ENCODE results near the gene YPEL1.
"Not testable (repeated sequence)": the region's sequence is repeated elsewhere in the genome, so short reads cannot be mapped to it uniquely, and the experiment has no call there.

YPEL1 gene

DNA sequence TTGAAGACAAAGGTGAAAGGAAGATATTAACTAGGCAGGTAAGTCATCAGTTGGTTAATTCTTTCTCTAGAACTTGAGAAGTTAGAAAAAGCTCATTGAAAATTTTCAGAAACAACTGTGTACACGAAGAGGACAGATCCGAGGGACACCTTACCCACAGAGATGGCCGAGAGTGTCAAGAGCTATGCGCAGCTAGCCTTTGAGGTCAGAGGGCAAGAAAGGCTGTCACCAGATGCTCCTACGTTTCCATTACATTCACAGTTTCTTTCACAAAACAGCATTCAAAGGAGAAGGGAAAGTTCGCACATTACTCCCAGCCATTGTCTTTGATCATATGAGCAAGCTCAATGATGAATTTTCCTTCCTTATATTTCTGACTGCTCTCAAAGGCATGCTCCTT lies 34.8 kb downstream of the YPEL1 start:
- Mint-ChIP-seq H3K36me3 (no peaks in the 10 kb centered on the region), H3K27ac (peak overlapping the region; percentile 65), H3K4me1 (no peaks in the 10 kb centered on the region), H3K9me3 (no peaks in the 10 kb centered on the region), H3K27me3 (no peaks in the 10 kb centered on the region), H3K4me3 (no peak overlapping the region)

DNA sequence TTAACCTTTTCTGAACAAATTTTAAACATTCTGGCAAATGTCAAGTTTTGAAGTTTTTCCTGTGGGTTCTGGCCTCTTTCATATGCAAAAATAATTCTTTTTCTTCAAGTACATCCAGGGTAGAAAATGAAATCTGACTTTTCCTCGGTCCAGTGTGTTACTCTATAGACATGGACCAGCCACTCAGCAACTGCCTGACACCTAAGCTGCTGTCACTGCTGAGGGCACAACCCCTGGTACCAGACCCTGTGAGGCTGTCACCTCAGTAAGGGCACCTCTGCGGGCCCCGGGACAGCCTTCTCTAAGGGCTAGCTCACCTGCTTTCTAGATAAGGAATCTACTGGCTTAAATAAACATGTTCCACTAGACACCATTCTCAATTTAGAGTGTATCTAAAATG lies 36.0 kb downstream of the YPEL1 start:
- Mint-ChIP-seq H3K27ac (no peak overlapping the region), H3K36me3 (no peaks in the 10 kb centered on the region), H3K4me1 (no peaks in the 10 kb centered on the region), H3K27me3 (no peaks in the 10 kb centered on the region), H3K9me3 (no peaks in the 10 kb centered on the region), H3K4me3 (no peak overlapping the region)

DNA sequence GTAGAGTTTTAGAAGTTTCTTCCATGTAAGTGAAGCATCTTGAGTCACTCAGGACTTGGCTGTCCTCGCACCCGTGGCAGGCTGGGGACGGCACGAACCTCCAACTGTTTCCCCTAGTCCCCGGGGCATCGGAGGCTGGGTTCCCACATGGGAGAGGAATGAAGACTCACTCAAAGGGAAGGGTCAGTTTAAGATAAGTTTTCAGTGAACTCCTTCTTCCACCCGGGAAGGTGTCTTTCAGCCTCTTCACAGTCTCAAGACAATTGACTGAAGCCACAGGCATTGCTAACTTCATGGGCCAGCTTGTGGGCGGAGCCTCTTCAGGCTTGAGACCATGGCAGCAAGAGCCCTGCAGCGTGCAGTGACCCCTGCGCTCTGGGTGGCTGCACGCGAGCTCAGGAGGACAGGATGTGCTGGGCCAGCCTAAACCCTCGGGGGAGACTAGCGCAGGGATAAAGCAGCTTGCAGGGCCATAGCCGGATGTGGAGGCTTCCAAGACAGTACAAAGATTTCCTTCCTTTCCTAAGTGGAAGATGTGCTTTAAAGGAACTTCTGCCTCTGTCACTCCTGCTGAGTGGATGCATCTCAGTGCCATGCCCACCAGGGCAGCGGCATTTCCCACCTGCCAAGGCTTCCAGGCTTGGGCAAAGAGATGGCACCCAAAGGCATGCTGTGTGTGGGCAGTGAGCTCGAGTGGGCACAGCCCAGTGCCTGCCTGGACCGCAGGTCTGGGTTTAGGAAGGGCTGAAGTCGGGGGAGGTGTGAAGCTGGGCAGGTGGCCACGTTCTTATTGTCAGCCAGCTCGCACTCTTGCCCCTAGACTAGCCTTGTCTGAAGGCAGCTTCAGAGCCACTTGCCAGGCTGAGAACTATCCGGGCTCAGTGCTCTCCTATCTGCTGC lies 36.9 kb downstream of the YPEL1 start:
- Mint-ChIP-seq H3K4me1 (no peaks in the 10 kb centered on the region), H3K4me3 (no peak overlapping the region), H3K27me3 (no peaks in the 10 kb centered on the region), H3K36me3 (no peaks in the 10 kb centered on the region), H3K27ac (no peak overlapping the region), H3K9me3 (no peaks in the 10 kb centered on the region)

DNA sequence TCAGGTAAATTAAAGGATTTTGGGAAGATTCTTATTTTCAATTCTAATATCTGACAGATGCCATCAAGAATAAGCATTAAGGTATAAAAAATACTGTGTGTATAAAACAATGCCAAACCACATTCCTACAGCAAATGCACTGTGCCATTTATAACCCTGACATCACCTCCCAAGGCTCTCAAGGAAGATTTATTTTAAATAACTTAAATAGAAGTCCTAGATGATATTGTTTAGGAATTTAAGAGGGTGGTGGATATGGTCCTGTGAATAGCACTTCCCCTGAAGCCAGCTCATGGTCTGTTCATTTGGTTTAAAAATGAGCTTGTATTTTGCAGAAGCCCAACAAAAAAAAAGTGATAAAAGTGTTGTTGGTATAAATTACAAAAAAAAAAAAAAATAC lies 37.7 kb downstream of the YPEL1 start:
- H3K27ac Mint-ChIP-seq: no peak overlapping the region
- H3K4me1 Mint-ChIP-seq: no peaks in the 10 kb centered on the region
- H3K27me3 Mint-ChIP-seq: no peaks in the 10 kb centered on the region
- H3K4me3 Mint-ChIP-seq: no peak overlapping the region
- no peaks in the 10 kb centered on the region for H3K36me3 Mint-ChIP-seq
- no peaks in the 10 kb centered on the region for H3K9me3 Mint-ChIP-seq

DNA sequence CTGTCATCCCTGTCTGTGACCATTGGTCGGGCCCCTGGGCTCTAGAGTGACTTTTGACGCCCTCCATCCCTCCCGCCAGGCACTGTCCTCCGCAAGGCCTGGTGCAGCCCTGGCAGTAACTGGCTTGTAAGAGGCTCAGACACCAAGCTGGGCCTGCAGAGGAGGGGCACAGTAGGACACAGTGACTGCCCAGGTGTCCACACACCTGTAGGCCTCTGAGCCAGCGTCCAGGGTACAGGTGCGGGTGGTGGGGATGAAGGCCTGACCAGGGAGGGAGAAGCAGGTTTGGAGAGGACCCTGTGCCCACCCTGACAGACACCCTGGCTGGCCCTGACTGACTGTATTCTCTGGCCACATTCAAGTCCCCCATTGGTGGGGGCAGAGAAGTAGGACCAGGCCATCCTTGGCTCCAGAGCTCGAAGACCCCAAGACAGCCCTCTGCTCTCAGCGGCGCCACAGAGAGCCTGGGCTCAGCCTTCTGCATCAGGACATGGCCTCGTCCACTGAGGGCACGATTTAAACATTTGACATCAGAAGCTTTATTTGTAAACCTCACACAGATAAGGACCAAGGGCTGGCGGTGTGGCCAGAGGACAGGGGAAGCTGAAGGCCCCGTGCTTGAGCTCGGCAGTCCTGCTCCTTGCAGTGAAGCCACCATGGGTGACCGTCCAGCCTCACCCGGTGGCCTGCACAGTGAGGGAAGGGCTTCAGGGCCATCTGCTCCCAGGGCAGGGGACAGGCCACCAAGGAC lies 38.4 kb downstream of the YPEL1 start:
- Mint-ChIP-seq H3K36me3 (no peaks in the 10 kb centered on the region), H3K27ac (no peak overlapping the region), H3K4me3 (no peak overlapping the region), H3K9me3 (no peaks in the 10 kb centered on the region), H3K27me3 (no peaks in the 10 kb centered on the region), H3K4me1 (no peaks in the 10 kb centered on the region)

DNA sequence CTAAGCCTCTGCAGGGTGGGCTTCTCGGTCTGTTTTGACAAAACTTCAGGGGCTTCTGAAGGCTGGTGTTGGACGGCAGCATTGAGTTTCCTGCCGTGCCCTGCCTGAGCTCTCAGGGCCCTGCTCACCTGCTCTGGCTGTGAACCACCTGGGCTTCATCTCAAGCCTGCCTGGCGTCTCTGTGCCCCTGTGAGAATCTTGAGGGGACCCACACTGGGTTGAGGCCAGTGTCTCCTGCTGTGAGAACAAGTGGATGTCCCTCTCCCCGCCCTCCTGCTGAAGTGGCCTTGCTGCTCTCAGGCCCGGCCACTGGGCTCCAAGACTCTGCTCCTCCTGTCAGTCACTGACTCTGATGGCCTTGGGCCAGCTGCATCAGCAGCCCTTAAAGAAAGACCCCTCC lies 39.5 kb downstream of the YPEL1 start:
- no peaks in the 10 kb centered on the region for H3K9me3 Mint-ChIP-seq
- peaks cover 2% of the 10 kb centered on the region for H3K36me3 Mint-ChIP-seq
- no peaks in the 10 kb centered on the region for H3K4me1 Mint-ChIP-seq
- H3K27me3 Mint-ChIP-seq: no peaks in the 10 kb centered on the region
- no peak overlapping the region for H3K27ac Mint-ChIP-seq
- H3K4me3 Mint-ChIP-seq: no peak overlapping the region

DNA sequence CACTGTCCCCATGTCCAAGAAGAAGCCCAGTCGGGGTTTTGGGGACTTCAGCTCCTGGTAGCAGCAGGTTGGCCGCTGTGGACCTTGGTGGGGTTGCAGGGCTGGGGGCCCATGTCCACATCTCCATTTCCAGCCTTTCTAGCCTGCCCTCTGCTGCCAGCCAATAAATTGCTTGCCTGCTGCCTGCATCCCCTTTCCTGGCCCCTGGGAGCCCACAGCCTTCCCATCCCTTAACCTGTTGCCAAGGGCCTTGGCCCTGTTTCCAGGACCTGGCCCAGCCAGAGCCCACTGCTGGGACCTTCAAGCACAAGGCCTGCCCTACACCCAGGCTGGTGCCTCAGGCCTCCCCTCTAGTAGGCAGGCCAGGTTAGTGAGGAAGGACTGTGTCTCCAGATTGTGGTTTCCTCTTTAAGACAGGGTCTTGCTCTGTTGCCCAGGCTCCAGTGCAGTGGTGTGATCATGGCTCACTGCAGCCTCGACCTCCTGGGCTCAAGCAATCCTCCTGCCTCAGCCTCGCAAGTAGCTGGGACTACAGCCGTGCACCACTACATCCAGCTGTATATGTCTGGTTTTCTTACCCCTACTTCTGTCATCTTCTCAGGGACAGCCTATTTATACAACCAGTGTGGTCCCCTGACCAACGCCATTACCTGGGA lies 40.0 kb downstream of the YPEL1 start:
- Mint-ChIP-seq H3K27ac (no peak overlapping the region), H3K4me3 (no peak overlapping the region), H3K27me3 (no peaks in the 10 kb centered on the region), H3K9me3 (no peaks in the 10 kb centered on the region), H3K36me3 (peaks cover 2% of the 10 kb centered on the region), H3K4me1 (peaks cover 2% of the 10 kb centered on the region)

DNA sequence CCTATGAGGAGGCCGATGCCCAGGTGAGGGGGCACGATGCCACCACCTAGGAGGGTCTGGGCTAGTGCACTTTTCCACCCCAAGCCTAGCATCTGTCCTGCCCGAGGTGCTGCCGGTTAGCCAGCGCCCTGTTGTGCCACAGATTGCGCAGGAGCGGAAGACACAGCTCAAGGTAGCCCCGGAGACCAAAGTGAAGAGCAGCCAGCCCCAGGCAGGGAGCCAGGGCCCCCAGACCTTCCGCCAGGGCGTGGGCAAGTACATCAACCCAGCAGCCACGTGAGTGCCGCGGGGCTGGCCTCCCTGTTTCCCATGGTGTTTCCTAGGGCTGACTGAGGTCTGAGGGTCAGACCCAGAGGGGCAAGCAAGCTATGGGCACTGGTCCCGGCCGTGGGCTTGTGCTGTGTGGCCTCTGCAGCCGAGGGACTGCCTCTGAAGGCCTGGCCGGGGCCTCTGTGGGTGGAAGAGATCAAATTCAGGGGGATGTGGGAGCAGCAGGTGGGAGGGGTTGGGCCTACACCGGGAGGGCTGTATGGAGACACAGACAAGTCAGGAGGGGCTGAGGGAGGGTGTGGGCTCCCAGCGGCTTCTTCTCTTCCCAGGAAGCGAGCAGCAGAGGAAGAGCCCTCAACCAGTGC lies 40.7 kb downstream of the YPEL1 start:
- Mint-ChIP-seq H3K4me3 (no peak overlapping the region), H3K36me3 (peaks cover 2% of the 10 kb centered on the region), H3K27me3 (no peaks in the 10 kb centered on the region), H3K9me3 (no peaks in the 10 kb centered on the region), H3K4me1 (peaks cover 6% of the 10 kb centered on the region), H3K27ac (no peak overlapping the region)

DNA sequence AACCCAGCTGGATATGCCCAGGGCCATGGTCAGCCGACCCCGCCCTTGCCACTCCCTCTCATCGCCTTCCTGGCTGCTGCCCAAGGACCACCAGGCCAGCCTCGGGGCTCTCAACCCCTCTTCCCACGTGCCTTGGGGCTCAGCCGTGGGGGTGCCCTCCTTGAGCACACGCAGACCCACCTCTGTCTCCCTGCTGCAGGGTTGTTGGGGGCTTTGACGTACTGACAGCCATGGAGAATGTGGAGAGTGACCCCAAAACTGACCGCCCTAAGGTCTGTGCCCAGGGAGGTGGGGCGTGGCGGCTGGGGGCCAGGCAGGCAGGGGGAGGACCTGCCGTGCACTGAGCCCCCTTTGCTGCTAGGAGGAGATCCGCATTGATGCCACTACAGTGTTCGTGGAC lies 41.2 kb downstream of the YPEL1 start:
- Mint-ChIP-seq H3K4me1 (peaks cover 11% of the 10 kb centered on the region), H3K27ac (no peak overlapping the region), H3K36me3 (peaks cover 4% of the 10 kb centered on the region), H3K9me3 (no peaks in the 10 kb centered on the region), H3K4me3 (no peak overlapping the region), H3K27me3 (no peaks in the 10 kb centered on the region)

DNA sequence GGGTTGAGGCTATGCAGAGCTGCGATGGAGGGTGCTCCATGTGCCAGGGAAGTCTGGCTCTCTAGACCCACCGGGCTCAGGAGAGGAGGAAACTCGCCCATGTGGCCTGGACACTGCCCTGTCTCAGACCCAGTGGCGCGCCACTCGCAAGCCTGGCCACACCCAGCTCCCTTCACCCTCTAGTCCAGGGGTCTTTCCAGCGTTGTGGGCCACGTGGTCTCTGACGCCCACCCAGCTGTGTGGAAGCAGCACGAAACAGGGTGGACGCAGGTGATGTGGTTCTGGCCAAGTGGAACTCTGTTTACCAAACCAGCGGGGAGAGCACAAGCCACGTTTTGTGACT lies 41.6 kb downstream of the YPEL1 start:
- Mint-ChIP-seq H3K27me3 (no peaks in the 10 kb centered on the region), H3K36me3 (peaks cover 4% of the 10 kb centered on the region), H3K4me3 (no peak overlapping the region), H3K4me1 (peaks cover 11% of the 10 kb centered on the region), H3K27ac (no peak overlapping the region), H3K9me3 (no peaks in the 10 kb centered on the region)

DNA sequence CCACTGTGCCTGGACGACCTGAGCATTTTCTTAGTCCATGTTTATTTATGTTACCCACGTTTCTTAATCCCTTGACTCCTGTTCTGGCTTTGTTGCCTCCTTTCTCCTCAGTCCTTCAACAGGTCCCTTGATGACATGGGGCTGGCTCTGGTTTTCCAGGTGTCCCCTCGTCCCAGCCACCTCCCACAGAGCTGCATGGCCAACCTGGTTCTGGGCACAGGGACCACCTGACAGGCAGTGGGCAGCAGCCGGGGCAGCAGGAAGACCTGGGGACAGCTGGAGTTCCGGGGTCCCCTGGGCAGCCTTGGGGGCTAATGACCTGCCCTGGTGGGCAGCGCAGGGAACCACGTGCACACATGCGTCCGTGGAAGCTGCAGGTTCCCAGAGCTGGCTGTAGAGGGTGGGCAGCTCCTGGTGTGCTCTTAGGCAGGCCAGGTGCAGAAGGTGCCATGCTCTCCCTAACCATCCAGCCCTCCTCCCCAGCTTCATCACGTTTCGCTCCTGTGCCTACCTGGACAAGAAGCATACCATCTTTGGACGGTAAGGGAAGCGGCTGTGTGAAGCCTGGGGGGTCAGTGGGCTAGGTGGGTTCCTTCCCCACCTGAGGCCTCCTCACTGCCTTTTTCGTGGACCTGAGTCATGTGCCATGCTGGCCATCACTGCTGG lies 42.1 kb downstream of the YPEL1 start:
- Mint-ChIP-seq H3K4me3 (no peak overlapping the region), H3K27me3 (no peaks in the 10 kb centered on the region), H3K27ac (no peak overlapping the region), H3K9me3 (no peaks in the 10 kb centered on the region), H3K36me3 (peaks cover 4% of the 10 kb centered on the region), H3K4me1 (peaks cover 11% of the 10 kb centered on the region)

DNA sequence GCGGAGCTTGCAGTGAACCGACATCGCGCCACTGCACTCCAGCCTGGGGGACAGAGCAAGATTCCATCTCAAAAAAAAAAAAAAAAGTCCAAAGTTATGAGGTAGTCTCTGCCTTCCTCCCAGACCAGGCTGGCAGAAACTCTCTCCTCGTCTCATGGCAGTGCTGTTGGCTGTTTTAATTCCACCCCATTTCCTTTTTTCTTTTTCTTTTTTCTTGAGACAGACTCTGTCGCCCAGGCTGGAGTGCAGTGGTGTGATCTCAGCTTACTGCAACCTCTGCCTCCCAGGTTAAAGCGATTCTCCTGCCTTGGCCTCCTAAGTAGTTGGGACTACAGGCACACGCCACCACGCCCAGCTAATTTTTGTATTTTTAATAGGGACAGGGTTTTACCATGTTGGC lies 42.7 kb downstream of the YPEL1 start:
- not testable (repeated sequence) for H3K9me3 Mint-ChIP-seq, H3K36me3 Mint-ChIP-seq, H3K27ac Mint-ChIP-seq, H3K4me3 Mint-ChIP-seq, H3K27me3 Mint-ChIP-seq
- H3K4me1 Mint-ChIP-seq: peaks cover 11% of the 10 kb centered on the region

DNA sequence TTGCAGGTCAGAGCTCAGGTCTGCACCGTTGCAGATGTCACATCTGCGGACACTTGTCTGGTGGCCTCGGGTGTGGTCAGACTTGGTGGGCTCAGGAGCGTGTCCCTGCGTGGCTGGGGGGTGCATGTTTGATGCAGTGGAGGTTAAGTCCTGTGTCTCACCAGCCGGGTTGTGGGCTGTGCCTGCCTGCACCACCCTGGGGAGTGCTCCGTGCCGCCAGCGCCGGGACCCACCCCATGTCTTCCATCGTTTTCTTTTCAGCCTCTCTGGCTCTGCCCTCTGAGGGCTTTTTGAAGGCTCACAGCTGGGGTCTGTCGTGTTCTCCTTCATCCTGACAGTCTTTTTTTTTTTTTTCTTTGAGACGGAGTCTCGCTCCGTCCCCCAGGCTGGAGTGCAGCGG lies 43.8 kb downstream of the YPEL1 start:
- no peak overlapping the region for H3K4me3 Mint-ChIP-seq
- H3K9me3 Mint-ChIP-seq: no peaks in the 10 kb centered on the region
- H3K27me3 Mint-ChIP-seq: no peaks in the 10 kb centered on the region
- H3K4me1 Mint-ChIP-seq: peaks cover 11% of the 10 kb centered on the region
- peaks cover 4% of the 10 kb centered on the region for H3K36me3 Mint-ChIP-seq
- peak overlapping the region; percentile 55 for H3K27ac Mint-ChIP-seq

DNA sequence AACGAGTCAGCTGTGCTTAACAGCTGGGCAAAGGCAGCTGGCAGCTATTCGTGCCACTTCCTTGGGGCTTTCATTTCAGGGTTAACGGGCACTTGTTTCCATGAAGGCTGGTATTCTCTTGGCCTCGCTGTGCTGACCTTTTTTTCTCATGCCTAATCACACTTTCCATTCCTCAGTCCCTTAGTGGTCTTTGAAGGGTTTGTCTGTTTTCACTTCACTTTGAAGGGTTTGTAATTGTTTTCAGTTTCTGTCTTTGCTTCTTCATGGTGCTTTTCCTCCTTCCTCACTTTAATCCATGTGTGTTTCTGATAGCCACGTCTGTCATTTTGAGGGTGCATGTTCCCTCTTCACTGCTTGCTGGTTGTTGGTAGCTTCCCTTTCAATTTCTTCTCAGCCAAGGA lies 45.2 kb downstream of the YPEL1 start:
- no peaks in the 10 kb centered on the region for H3K27me3 Mint-ChIP-seq
- peaks cover 4% of the 10 kb centered on the region for H3K36me3 Mint-ChIP-seq
- H3K27ac Mint-ChIP-seq: peak overlapping the region; percentile 69
- no peaks in the 10 kb centered on the region for H3K9me3 Mint-ChIP-seq
- no peak overlapping the region for H3K4me3 Mint-ChIP-seq
- H3K4me1 Mint-ChIP-seq: peaks cover 11% of the 10 kb centered on the region

DNA sequence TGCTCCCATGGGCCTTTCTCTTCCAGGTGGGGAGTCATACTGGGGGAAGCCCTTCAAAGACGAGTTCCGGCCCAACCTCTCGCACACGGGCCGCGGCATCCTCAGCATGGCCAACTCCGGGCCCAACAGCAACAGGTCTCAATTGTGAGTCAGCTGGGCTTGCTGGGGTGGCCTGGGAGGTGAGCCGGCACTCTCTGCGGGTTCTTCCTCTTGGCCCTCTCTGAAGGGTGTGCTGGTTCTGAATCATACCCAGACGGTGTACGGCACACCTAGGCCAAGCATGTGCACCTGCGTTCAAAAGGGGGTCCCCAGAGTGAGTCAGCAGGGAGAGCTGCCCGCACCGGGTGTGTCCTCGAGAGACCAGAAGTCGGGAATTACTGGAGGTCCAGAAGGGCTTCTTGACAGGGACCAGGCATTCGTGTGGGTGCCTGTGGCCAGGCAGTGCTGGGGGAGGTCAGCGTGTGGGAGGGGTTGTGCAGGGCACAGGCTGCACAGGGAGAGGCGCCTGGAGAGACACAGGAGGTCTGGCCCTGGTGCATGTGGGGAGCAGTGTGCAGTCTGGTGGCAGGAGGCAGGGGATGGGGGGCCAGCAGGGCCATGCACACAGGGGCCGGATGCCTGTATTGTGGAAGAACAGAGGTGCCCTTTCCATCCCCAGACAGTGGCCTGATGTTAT lies 46.8 kb downstream of the YPEL1 start:
- H3K4me3 Mint-ChIP-seq: no peak overlapping the region
- peaks cover 11% of the 10 kb centered on the region for H3K4me1 Mint-ChIP-seq
- H3K27me3 Mint-ChIP-seq: no peaks in the 10 kb centered on the region
- H3K9me3 Mint-ChIP-seq: no peaks in the 10 kb centered on the region
- H3K36me3 Mint-ChIP-seq: peaks cover 6% of the 10 kb centered on the region
- H3K27ac Mint-ChIP-seq: peak overlapping the region; percentile 17
